Fibroblast of the aortic adventitia (primary cell): ENCODE measurements around the gene ZNF655. TPM values are rescaled to one million over a fixed set of nuclear protein-coding genes. Genes with fewer than 3 reads are reported as not detected.

Source experiments
- DNase-seq: peaks from one replicate; pipeline ENCODE4 v3.0.0-alpha.2; 2010; ENCODE audit warnings: low read depth
- H3K4me3 ChIP-seq: 2 replicates; pipeline ENCODE4 v1.5.1; 2011; ENCODE audit warnings: low read depth, mild to moderate bottlenecking, control low read depth, low read length, moderate library complexity
- total RNA-seq: library from RNA; depleted of rRNA; stranded (reverse); fragments of >200 nt; gene quantifications from 2 replicates; pipeline ENCODE4 v1.2.3, GENCODE V29; 2012; ENCODE audit warnings: low replicate concordance
- TF ChIP-seq, protein P1 (sequence below): IDR thresholded peaks from 2 replicates; pipeline ENCODE4 v1.5.1; 2011; ENCODE audit warnings: mild to moderate bottlenecking, low read length, control low read depth, inconsistent platforms; ENCODE audit not compliant: insufficient read depth

The ZNF655 gene
- total RNA-seq, 1 donor = 76.0 TPM

DNA sequence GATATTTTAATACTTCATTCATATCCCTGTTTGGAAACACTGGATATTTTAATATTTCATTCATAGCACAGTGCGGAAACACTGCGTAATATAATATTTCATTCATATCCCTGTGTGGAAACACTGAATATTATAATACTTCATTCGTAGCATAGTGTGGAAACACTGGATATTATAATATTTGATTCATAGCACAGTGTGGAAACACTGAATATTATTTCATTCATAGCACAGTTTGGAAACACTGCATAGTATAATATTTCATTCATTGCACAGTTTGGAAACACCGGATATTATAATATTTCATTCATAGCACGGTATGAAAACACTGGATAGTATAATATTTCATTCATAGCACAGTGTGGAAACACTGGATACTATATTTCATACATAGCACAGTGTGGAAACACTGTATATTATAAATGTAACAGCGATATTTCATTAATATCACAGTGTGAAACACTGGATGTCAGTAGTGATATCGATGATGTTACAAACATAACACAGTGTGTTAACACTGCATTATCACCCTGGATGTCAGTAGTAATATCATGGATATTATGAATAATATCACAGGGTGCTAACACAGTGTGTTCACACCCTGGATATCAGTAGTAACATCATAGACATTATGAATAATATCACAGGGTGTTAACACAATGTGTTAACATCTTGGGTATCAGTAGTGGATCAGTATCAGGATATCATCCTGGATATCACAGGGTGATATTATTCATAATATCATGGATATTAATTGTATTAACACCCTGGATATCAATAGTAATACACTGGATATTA, 36.7 kb downstream of the ZNF655 start:
- TF ChIP-seq, protein P1, sequence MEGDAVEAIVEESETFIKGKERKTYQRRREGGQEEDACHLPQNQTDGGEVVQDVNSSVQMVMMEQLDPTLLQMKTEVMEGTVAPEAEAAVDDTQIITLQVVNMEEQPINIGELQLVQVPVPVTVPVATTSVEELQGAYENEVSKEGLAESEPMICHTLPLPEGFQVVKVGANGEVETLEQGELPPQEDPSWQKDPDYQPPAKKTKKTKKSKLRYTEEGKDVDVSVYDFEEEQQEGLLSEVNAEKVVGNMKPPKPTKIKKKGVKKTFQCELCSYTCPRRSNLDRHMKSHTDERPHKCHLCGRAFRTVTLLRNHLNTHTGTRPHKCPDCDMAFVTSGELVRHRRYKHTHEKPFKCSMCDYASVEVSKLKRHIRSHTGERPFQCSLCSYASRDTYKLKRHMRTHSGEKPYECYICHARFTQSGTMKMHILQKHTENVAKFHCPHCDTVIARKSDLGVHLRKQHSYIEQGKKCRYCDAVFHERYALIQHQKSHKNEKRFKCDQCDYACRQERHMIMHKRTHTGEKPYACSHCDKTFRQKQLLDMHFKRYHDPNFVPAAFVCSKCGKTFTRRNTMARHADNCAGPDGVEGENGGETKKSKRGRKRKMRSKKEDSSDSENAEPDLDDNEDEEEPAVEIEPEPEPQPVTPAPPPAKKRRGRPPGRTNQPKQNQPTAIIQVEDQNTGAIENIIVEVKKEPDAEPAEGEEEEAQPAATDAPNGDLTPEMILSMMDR = no peak
- H3K4me3 ChIP-seq = no peak overlapping the region
- DNase-seq = no peak

DNA sequence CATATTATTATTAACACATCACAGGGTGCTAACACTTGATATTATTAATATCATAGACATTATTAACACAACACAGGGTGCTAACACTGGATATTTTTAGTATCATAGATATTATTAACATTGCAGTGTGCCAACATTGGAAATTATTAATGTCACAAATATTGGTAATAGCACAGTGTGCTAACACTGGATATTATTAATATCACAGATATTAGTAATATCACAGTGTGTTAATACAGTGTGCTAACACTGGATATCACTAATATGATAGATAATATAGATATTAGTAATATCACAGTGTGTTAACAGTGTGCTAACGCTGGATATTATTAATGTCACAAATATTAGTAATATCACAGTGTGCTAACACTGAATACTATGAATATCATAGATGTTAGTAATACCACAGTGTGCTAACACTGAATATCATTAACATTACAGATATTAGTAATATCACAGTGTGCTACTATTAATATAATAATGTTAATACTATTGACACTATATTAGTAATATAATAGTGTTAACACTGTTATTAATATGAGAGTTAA, 38.0 kb downstream of the ZNF655 start:
- TF ChIP-seq, protein P1 = no peak

DNA sequence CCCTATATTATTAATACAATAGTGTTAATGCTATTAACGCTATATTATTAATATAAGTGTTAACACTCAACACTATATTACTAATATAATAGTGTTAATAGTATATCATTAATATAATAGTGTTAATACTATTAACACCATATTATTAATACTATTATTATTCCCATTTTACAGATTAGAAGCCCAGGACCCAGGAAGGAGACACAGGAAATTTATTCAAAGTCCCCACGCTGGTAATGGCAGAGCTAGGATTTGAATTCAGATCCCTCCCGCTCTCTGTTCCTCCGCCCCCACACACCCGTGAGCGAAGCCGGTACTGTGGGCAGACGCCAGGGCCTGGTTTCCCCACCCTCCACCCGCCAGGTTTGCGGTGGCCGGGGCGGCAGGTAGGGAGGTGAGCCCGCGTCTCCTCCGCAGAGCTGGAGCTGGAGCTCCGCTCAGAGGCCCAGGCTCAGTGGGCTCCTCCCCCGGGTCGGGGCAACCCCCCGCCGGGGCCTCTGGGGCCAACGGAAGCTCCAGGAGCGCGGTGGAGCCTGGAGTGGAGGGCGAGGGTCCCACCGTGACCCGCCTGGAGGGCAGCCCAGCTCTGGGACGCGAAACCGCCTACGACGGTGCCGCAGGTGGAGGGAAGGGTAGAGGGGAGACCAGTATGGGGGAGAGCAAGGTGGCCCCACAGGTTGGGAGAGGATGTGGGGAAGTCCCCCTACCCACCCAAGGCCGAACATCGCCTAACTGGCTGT, 39.5 kb downstream of the ZNF655 start, which contains the start of gene TMEM225B:
TMEM225B (plus strand) TSS at position 506 of the 740 bp plus-strand sequence. CDS start 6,122 bp downstream, outside the sequence.
- DNase-seq = no peak
- no peak within 1 kb of the TSS for H3K4me3 ChIP-seq
- TF ChIP-seq, protein P1 = no peak

More for the DNA sequence above, 38.0 kb downstream of the ZNF655 start:
- no peak overlapping the region for H3K4me3 ChIP-seq
- DNase-seq = no peak

GRCh38 chr7:99599836-99600235, 41.4 kb downstream of the ZNF655 start:
- TF ChIP-seq, protein P1 = no peak
- H3K4me3 ChIP-seq = no peak overlapping the region

DNA sequence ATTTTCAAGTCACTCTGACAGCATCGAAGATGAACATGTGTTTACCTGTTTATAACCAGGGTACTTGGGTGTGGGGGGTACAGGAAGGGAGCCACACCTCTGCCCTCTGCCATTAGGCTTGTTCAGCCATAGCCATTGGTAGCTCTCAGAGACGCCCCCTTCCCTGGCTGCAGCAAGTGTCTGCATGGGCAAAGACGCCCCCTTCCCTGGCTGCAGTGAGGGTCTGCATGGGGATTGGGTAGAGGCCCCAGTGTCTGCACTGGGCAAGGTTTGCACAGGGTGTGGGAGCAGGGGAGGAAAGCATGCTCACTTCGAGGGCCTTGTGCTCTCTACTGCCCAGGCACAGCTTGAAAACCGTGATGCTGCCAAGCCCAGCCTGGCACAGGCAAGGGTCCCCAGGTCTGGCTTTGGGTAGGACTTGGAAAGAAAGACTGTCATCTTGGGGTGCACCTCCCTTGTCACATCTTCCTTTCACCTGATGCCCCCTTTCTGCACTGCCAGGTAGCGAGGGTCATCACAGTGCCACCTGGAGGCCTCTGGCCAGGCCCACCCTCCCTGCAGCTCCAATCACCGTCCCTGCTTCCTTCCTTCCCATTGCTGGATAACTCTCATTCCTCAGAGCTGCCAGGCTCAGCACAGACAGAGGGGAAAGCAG, 43.3 kb downstream of the ZNF655 start:
- DNase-seq = no peak

More at GRCh38 chr7:99599836-99600235, 41.4 kb downstream of the ZNF655 start:
- DNase-seq = no peak

GRCh38 chr7:99605527-99605926, 47.1 kb downstream of the ZNF655 start:
- TF ChIP-seq, protein P1 = no peak
- H3K4me3 ChIP-seq = no peak overlapping the region
- no peak for DNase-seq

More for the DNA sequence above, 43.3 kb downstream of the ZNF655 start:
- TF ChIP-seq, protein P1 = no peak
- no peak overlapping the region for H3K4me3 ChIP-seq
